ENCODE results near the gene GH1. TPM values are rescaled to one million over a fixed set of nuclear protein-coding genes. Genes with fewer than 3 reads are reported as not detected.

The GH1 gene
- total RNA-seq, 2 donors from 2014 or later = 1.0 TPM; not detected in 1

- no peak for DNase-seq (ENCODE audit: low spot score in 2 of 2)
- Mint-ChIP-seq H3K36me3 (no peaks in the 10 kb centered on the region), H3K27ac (no peak overlapping the region), H3K9me3 (no peaks in the 10 kb centered on the region)
- no peak for ATAC-seq
Observed at GRCh38 chr17:63947711-63948330, 29.2 kb upstream of the GH1 start.

DNA sequence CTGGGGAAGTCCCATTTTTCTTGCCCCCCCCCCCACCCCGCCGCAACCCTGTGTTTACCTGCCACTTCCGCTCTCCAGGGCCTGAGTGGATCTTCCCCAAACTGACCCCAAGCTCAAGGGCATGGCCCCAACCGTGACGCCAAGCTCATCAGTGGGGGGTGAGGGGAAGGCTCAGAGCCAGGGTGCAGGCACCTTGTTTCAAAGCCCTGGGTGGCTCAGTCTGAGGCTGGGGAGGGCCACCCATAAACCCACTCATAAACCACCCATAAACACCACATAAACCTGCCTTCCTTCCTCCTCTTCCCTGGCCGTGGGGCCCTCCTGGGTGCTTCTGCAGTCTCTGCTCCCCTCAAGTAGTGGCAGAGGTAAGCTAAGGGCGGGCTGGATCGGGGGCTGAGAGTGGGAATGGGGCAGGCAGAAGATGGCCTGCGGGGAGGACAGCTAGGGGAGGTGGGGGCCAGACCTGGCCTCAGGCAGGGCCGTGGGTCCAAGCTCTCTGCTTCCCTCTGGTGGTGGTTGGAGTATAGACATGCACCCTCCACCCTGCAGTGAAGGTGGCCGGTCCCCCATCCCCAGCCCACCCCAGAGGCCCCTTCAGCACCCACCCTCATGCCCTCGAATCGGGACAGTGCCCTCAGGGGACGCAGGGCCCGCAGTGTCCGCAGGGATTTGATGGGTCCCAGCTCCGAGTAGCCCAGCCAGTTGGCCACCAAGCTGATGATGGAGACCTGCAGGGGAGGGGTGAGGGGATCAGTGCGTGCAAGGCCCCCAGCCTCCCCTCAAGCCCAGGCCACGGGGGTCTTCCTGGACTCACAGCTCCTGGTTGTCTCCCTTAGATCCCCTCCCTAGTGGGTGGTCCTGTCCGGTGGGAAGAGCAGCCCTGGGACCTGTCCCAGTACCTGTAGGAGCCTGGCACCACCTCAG lies 28.1 kb upstream of the GH1 start:
- H3K9me3 Mint-ChIP-seq = no peaks in the 10 kb centered on the region
- ATAC-seq (peak; percentile 92 to 94), DNase-seq (ENCODE audit: low spot score in 2 of 2) (peak; percentile 62 to 83)
- H3K27ac Mint-ChIP-seq = no peak overlapping the region
- no peaks in the 10 kb centered on the region for H3K36me3 Mint-ChIP-seq

- Mint-ChIP-seq H3K9me3 (no peaks in the 10 kb centered on the region), H3K27ac (no peak overlapping the region), H3K36me3 (no peaks in the 10 kb centered on the region)
- peak in 1 of 2 donors; percentile 1 for ATAC-seq
- DNase-seq (ENCODE audit: low spot score in 2 of 2) = no peak
Observed at GRCh38 chr17:63945784-63946439, 27.3 kb upstream of the GH1 start.

GRCh38 chr17:63944736-63945499 lies 26.3 kb upstream of the GH1 start:
- no peaks in the 10 kb centered on the region for H3K36me3 Mint-ChIP-seq
- DNase-seq (ENCODE audit: low spot score in 2 of 2) = no peak
- no peak overlapping the region for H3K27ac Mint-ChIP-seq
- no peaks in the 10 kb centered on the region for H3K9me3 Mint-ChIP-seq
- ATAC-seq = no peak

DNA sequence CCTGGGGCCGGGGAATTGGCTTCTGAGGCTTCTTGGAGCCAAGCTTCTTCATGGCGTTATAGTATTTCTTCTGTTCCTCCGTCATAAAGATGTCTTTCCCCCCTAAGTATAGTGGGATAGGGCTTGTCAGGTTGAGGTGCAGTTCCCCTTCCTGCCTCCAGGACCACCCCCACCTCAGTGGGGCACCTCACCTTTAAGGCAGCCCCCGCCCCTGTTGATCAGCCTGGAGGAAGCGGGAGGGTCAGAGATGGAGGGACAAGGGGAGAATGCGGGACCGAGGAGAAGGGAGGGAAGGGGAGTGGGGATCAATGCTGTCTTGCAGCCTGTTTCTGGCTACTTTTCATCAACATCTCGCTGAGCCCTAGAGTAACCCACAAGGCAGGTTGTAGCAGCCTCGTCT lies 25.1 kb upstream of the GH1 start:
- H3K36me3 Mint-ChIP-seq = no peaks in the 10 kb centered on the region
- no peaks in the 10 kb centered on the region for H3K9me3 Mint-ChIP-seq
- ATAC-seq = no peak
- DNase-seq (ENCODE audit: low spot score in 2 of 2) = no peak
- no peak overlapping the region for H3K27ac Mint-ChIP-seq

DNA sequence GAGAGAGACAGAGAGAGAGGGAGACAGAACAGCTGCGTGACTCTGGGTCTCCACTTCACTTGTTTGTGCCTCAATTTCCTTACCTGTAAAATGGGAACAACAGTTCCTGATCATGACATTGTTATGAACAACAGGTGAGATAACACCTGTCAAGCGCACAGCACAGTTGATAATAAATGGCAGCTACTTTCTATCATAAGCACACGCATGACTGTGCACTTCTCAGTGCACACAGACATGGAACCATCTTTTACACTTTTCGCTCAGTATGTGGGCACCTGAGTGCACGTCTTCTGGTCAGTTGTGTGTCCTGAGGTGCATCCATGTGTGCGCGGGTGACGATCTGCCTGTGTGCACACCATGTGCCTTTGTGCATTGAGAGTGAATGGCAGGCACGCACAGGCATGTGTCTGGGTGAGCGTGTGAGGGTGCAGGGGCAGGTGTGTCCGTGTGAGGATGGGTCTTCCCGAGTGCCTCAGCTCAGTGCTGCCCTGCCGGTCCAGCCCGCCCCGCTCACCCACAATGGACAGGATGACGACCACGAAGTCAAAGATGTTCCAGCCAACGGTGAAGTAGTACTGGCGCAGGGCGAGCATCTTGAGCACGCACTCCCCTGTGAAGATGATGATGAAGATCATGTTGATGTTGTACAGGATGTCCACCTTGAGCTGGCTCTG lies 23.8 kb upstream of the GH1 start:
- ATAC-seq (no peak), DNase-seq (ENCODE audit: low spot score in 2 of 2) (no peak)
- no peaks in the 10 kb centered on the region for H3K36me3 Mint-ChIP-seq
- no peaks in the 10 kb centered on the region for H3K9me3 Mint-ChIP-seq
- peak overlapping the region in 1 of 2 donors; percentile 15 for H3K27ac Mint-ChIP-seq

DNA sequence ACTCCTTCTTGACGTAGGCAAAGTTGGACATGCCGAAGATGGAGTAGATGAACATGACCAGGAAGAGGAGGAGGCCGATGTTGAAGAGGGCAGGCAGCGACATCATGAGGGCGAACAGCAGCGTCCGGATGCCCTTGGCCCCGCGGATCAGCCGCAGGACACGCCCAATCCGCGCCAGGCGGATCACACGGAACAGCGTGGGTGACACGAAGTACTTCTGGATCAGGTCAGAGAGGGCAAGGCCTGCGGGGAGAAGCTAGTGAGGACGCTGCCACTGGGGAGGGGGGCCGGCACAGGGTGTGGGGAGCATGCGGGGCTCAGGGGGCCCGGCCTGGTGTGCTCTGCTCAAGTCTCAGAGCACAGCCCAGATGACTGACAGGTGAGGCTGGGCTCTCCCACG lies 23.1 kb upstream of the GH1 start:
- Mint-ChIP-seq H3K9me3 (no peaks in the 10 kb centered on the region), H3K27ac (no peak overlapping the region), H3K36me3 (no peaks in the 10 kb centered on the region)
- DNase-seq (ENCODE audit: low spot score in 2 of 2) (no peak), ATAC-seq (no peak)

- no peak for DNase-seq (ENCODE audit: low spot score in 2 of 2)
- H3K27ac Mint-ChIP-seq = no peak overlapping the region
- H3K9me3 Mint-ChIP-seq = no peaks in the 10 kb centered on the region
Observed at GRCh38 chr17:63941162-63941561, 22.5 kb upstream of the GH1 start.

GRCh38 chr17:63940584-63940983 lies 21.9 kb upstream of the GH1 start:
- Mint-ChIP-seq H3K36me3 (no peaks in the 10 kb centered on the region), H3K27ac (no peak overlapping the region), H3K9me3 (no peaks in the 10 kb centered on the region)
- no peak for DNase-seq (ENCODE audit: low spot score in 2 of 2)
- ATAC-seq = no peak

More at GRCh38 chr17:63941162-63941561, 22.5 kb upstream of the GH1 start:
- no peak for ATAC-seq
- H3K36me3 Mint-ChIP-seq = no peaks in the 10 kb centered on the region

GRCh38 chr17:63939884-63940283 lies 21.2 kb upstream of the GH1 start:
- H3K36me3 Mint-ChIP-seq = no peaks in the 10 kb centered on the region
- no peak for ATAC-seq
- no peak overlapping the region for H3K27ac Mint-ChIP-seq
- DNase-seq (ENCODE audit: low spot score in 2 of 2) = no peak
- H3K9me3 Mint-ChIP-seq = no peaks in the 10 kb centered on the region

DNA sequence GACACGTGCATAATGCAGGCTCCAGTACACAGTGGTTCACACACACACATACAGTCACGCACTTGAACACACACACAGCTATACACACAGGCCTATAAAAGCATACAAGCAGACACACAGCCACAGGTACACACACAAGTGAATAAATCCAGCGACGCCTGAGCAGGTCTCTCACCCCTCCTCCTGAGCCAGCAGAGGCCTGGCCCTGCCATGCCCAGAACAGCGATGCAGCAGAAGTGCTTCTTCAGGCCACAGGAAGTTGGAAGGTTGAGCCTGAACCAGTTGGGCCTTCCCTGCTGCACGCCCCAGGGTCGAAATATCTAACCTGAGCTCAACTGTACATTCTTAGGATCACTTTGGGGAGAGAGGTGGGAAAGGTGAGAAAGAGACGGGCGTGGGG lies 20.8 kb upstream of the GH1 start:
- Mint-ChIP-seq H3K27ac (peak overlapping the region in 1 of 2 donors; percentile 55), H3K36me3 (no peaks in the 10 kb centered on the region), H3K9me3 (no peaks in the 10 kb centered on the region)
- DNase-seq (ENCODE audit: low spot score in 2 of 2) (no peak), ATAC-seq (no peak)

DNA sequence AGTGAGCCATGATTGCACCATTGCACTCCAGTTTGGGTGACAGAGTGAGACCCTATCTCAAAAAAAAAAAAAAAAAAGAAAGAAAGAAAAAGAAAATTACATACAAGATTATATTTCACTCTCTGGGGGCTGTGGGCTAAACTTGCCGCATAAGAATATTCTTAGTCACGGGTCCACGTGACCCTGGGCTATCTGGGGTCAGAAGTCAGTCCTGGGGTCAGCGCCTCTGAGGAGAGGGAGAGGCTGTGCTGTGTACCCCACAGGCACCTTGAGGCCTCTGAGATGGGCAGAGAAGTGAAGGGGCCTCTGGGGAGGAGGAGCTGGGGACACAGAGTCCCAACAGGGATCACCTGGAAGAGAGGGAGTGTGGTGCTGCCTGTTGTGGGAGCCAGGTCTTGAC lies 19.3 kb upstream of the GH1 start:
- DNase-seq (ENCODE audit: low spot score in 2 of 2) (no peak), ATAC-seq (no peak)
- H3K36me3 Mint-ChIP-seq = no peaks in the 10 kb centered on the region
- peak overlapping the region in 1 of 2 donors; percentile 14 for H3K27ac Mint-ChIP-seq
- no peaks in the 10 kb centered on the region for H3K9me3 Mint-ChIP-seq

DNA sequence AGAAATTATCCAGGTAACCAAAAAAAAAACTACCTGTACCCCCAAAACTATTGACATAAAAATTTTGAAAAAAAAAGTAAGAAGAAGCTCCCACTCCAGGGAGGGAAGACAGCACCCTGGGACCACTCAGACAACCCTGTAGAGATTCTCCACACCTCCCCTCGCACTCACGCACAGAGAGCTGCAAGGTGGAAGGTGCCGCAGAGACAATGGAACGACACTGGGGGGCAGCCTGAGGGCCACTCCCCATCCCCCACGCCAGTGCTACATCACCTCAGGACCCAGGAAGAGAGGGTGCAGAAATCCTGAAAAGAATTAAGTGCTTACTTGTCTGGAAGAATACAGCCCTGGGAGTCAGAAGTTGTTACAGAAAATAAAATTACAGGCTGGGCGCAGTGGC lies 18.7 kb upstream of the GH1 start:
- H3K36me3 Mint-ChIP-seq = no peaks in the 10 kb centered on the region
- H3K27ac Mint-ChIP-seq = no peak overlapping the region
- H3K9me3 Mint-ChIP-seq = no peaks in the 10 kb centered on the region
- ATAC-seq (no peak), DNase-seq (ENCODE audit: low spot score in 2 of 2) (no peak)

- ATAC-seq = no peak
- Mint-ChIP-seq H3K9me3 (no peaks in the 10 kb centered on the region), H3K36me3 (peaks cover 0 to 5% of the 10 kb centered on the region in 2 donors), H3K27ac (no peak overlapping the region)
- DNase-seq (ENCODE audit: low spot score in 2 of 2) = no peak
Observed at GRCh38 chr17:63934183-63935112, 15.8 kb upstream of the GH1 start.

DNA sequence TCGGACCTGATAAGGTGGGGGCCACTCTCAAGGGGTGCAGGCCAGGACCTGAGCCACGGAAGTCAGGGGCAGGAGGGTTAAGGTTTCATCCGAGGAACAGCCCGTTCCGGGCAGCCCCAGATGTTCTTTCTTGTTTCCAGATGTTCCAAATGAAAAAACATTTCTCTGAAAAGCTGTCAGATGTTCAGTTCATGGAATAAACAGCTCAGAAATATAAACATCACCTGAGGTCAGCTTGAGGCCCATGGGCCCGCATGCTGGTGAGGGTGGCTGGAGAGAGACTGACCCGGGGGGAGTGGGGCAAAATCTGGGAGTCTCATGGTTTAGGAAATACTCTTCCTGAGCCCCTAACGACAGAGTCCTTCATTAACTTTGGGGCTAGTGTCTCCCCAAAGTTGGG lies 15.0 kb upstream of the GH1 start:
- no peaks in the 10 kb centered on the region for H3K9me3 Mint-ChIP-seq
- no peak for DNase-seq (ENCODE audit: low spot score in 2 of 2)
- ATAC-seq = no peak
- peaks cover 0 to 5% of the 10 kb centered on the region in 2 donors for H3K36me3 Mint-ChIP-seq
- H3K27ac Mint-ChIP-seq = no peak overlapping the region
